Stomach (tissue), 9 donors: ENCODE data around the gene WNT3A. TPM values are rescaled to one million over a fixed set of nuclear protein-coding genes. Genes with fewer than 3 reads are reported as not detected.
A peak's percentile ranks its signal among the peaks of the same experiment; 100 is the strongest.

ENCODE experiments used
- DNase-seq, 2 donors: peaks; one replicate each; pipeline versions ENCODE4 v3.0.0 to v3.0.0-alpha.2; 2013 to 2019
- H3K27ac ChIP-seq, 5 donors: fragments of 200-600 bp in 4 of 5; sonication (generic) in 4 of 5; one replicate each; pipeline ENCODE4 v1.5.1; 2013 to 2019; ENCODE audit warnings: mild to moderate bottlenecking in 1 of 5, moderate library complexity in 1 of 5
- H3K27me3 ChIP-seq, 3 donors: fragments of 200-600 bp; sonication (generic); one replicate each; pipeline ENCODE4 v1.5.1; 2017 to 2019; ENCODE audit warnings: mixed run types in 1 of 3
- H3K36me3 ChIP-seq, 4 donors: fragments of 200-600 bp; sonication (generic); 1 replicate in 3 of 4; 2 replicates in 1 of 4; pipeline ENCODE4 v1.5.1; 2016 to 2019
- H3K4me1 ChIP-seq, 4 donors: fragments of 200-600 bp; sonication (generic); one replicate each; pipeline ENCODE4 v1.5.1; 2016 to 2019
- H3K4me3 ChIP-seq, 4 donors: fragments of 200-600 bp; sonication (generic) in 3 of 4; one replicate each; pipeline ENCODE4 v1.5.1; 2016 to 2019; ENCODE audit warnings: mild to moderate bottlenecking in 1 of 4
- H3K9me3 ChIP-seq, 4 donors: fragments of 200-600 bp; sonication (generic); one replicate each; pipeline ENCODE4 v1.5.1; 2016 to 2019
- EP300 ChIP-seq: sonication (generic); formaldehyde crosslinking; IDR thresholded peaks from one replicate; pipeline ENCODE4 v1.6.1; 2017; ENCODE audit warnings: antibody characterized with exemption
- POLR2A ChIP-seq, 4 donors: fragments of 450-650 bp; IDR thresholded peaks; one replicate each; pipeline ENCODE4 v1.6.1; 2016; ENCODE audit warnings: antibody characterized with exemption in 4 of 4, control low read depth in 2 of 4, mild to moderate bottlenecking in 1 of 4, moderate library complexity in 1 of 4
- POLR2AphosphoS5 ChIP-seq, 3 donors: sonication (generic); formaldehyde crosslinking; IDR thresholded peaks; one replicate each; pipeline ENCODE4 v1.6.1; 2016; ENCODE audit warnings: antibody characterized with exemption in 3 of 3
- WGBS, 5 donors: extraction: QIAGEN DNeasy Blood & Tissue Kit in 3 of 5; methylation state at CpG; one replicate each; pipeline versions ENCODE4 v1.1.5 to v1.1.7; 2013 to 2018; 5-methylcytosine and 5-hydroxymethylcytosine counted together
- intact Hi-C: fragments of 100-400 bp; cut with DNase I; formaldehyde crosslinking; loops from one replicate; pipeline ENCODE4 v1.15.1; 2023; ENCODE audit warnings: low total_unique reads
- polyA plus RNA-seq, 3 donors: library from polyadenylated mRNA; stranded (reverse); fragments of 200-250 nt; gene quantifications; one replicate each; pipeline ENCODE4 v1.2.3, GENCODE V29; 2013
- total RNA-seq, 5 donors: library from RNA; depleted of rRNA; stranded (reverse); fragments of >200 nt; gene quantifications; one replicate each; pipeline versions ENCODE4 v1.1.0 to v1.2.3, GENCODE V29; 2014 to 2016
- TF ChIP-seq, protein P1 (sequence below), 7 experiments: fragments of 450-650 bp in 4 of 7; fragments of 200-600 bp in 3 of 7; sonication (generic) in 3 of 7; IDR thresholded peaks; one replicate each; pipeline ENCODE4 v1.5.1; 2016 to 2019; ENCODE audit warnings: antibody characterized with exemption in 7 of 7, control low read depth in 2 of 7, mild to moderate bottlenecking in 1 of 7
- donor health status: healthy with polysubstance abuse.
- donor health status: Bipolar disorder and iron deficiency.
- donor health status: healthy.

The WNT3A gene
- total and polyA plus RNA-seq, 8 donors = 0.31 to 0.90 TPM; not detected in 6

DNA sequence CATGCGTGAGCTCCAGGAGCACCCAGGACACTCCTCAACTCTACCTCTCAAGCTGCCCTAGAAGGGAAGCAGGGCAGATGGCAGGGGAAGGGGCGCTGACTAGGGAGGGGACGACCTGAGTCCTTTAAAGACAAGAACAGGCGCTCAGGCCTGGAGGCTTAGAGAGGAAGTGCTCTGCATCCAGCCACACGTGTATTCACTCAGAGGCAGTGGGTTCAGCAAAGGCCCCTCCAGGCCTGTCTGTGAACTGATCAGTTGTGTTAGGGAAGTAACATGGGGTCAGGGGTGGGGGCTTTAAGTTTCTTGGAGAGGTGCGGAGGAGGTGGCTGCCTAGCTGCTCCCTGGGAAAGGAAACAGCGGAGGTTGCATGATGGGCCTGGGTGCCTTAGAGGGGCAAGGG is 38.6 kb downstream of the WNT3A start:
- whole genome bisulfite sequencing, 5 donors = 59 to 79% (median 66%) methylated on average over 7 of the region's 7 CpGs
- intact Hi-C loops = no loop called here
- peak overlapping the region in 1 of 5 donors; percentile 1 for H3K27ac ChIP-seq

DNA sequence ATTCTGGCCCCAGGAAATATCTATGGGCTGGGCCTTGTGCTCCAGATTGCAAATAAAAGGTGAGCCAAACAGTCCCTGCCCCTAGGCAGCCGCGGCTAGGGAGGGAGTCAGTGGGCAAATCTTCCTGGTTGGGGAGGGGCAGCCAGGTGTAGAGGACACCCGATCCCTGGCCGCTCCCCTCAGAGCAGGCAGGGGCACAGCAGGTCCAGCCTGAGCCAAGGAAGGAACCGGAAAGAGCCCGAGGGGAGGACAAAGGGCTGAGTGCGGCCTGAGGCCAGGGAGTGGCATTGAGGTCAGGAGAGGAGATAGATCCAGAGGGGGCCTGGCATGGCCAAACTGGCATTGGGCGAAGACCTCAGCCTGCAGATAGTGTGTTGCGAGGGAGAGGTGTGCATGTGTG is 39.1 kb downstream of the WNT3A start:
- 30 to 61% (median 35%) methylated on average over 7 to 9 of the region's 9 CpGs for WGBS, 5 donors
- H3K9me3 ChIP-seq = no peaks in the 10 kb centered on the region

More for the DNA sequence above, 38.6 kb downstream of the WNT3A start:
- TF ChIP-seq POLR2AphosphoS5 (IDR thresholded peaks at IDR 0.05) (no peak), POLR2A (IDR thresholded peaks at IDR 0.05) (no peak), EP300 (no peak)
- TF ChIP-seq, protein P1, sequence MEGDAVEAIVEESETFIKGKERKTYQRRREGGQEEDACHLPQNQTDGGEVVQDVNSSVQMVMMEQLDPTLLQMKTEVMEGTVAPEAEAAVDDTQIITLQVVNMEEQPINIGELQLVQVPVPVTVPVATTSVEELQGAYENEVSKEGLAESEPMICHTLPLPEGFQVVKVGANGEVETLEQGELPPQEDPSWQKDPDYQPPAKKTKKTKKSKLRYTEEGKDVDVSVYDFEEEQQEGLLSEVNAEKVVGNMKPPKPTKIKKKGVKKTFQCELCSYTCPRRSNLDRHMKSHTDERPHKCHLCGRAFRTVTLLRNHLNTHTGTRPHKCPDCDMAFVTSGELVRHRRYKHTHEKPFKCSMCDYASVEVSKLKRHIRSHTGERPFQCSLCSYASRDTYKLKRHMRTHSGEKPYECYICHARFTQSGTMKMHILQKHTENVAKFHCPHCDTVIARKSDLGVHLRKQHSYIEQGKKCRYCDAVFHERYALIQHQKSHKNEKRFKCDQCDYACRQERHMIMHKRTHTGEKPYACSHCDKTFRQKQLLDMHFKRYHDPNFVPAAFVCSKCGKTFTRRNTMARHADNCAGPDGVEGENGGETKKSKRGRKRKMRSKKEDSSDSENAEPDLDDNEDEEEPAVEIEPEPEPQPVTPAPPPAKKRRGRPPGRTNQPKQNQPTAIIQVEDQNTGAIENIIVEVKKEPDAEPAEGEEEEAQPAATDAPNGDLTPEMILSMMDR (IDR thresholded peaks at IDR 0.05) = no peak
- no peaks in the 10 kb centered on the region for H3K9me3 ChIP-seq
- H3K4me1 ChIP-seq = peaks cover 0 to 25% (median 9%) of the 10 kb centered on the region in 4 donors
- no peaks in the 10 kb centered on the region for H3K36me3 ChIP-seq
- peaks cover 0 to 22% (median 0%) of the 10 kb centered on the region in 3 donors for H3K27me3 ChIP-seq
- no peak for DNase-seq
- H3K4me3 ChIP-seq = no peak overlapping the region

DNA sequence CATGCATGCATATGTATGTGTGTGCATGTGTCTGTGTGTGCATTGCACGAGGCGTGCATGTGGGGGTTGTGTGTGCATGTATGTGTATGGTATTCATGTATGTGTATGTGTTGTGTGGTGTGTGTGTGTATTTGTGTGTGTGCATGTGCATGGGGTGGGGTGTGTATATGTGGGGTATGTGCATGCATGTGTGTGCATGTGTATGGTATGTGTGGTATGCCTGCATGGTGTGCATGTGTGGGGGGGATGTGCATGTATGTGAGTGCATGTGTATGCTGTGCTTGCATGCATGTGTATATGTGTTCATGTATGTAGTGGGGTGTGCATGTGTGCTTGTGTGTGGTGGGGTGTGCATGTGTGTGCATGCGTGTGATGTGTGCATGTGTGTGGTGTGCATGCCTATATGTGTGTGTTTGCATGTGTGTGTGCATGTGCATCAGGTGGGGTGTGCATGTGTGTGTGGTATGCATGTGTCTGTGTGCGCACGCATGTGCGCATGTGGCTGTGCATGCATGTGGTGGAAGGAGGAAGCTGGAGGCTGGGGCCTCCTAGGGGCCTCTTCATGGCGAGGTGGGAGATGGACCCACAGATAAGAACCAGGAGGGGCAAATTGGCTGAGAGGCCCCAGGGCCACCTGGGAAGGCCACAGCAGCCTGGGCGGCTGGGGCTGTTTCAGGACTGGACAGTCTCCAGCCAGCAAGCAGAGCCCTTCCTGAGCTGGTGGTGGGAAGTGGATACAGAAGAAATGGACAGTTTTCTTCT is 39.8 kb downstream of the WNT3A start:
- no peaks in the 10 kb centered on the region for H3K9me3 ChIP-seq
- no peak overlapping the region for H3K27ac ChIP-seq
- no peak for DNase-seq
- H3K4me1 ChIP-seq = peaks cover 0 to 25% (median 9%) of the 10 kb centered on the region in 4 donors
- TF ChIP-seq POLR2AphosphoS5 (IDR thresholded peaks at IDR 0.05) = no peak
- TF ChIP-seq, protein P1 (IDR thresholded peaks at IDR 0.05) = no peak
- TF ChIP-seq EP300 = no peak
- no peak for TF ChIP-seq POLR2A (IDR thresholded peaks at IDR 0.05)
- peaks cover 0 to 29% (median 0%) of the 10 kb centered on the region in 3 donors for H3K27me3 ChIP-seq
- WGBS, 5 donors = 88 to 92% (median 90%) methylated on average over 8 of the region's 8 CpGs
- no peak overlapping the region for H3K4me3 ChIP-seq
- no peaks in the 10 kb centered on the region for H3K36me3 ChIP-seq
- intact Hi-C loops = no loop called here

More for the DNA sequence above, 39.1 kb downstream of the WNT3A start:
- Histone ChIP-seq H3K4me3 (no peak overlapping the region), H3K27ac (no peak overlapping the region), H3K27me3 (peaks cover 0 to 25% (median 0%) of the 10 kb centered on the region in 3 donors), H3K36me3 (no peaks in the 10 kb centered on the region), H3K4me1 (peaks cover 0 to 25% (median 9%) of the 10 kb centered on the region in 4 donors)
- DNase-seq = peak in 1 of 2 donors; percentile 46
- intact Hi-C loops = no loop called here
- TF ChIP-seq EP300 = no peak
- TF ChIP-seq, protein P1 (IDR thresholded peaks at IDR 0.05) = no peak
- TF ChIP-seq POLR2A (IDR thresholded peaks at IDR 0.05) = no peak
- peak in 1 of 3 donors; percentile 22 for TF ChIP-seq POLR2AphosphoS5 (IDR thresholded peaks at IDR 0.05)

DNA sequence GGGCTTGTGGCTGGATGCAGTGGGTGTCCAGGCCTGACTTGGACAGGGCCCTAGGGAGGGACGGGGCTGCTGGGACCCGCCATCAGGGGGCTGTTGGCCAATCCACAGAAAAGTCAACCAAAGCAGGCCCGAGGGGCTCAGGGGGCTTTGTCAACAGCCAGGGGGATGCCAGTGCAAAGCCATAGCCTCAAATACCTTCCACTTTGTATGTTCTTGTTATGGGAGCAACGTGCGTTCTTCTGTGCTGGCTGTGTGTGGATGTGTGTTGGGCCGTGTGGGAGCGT is 40.3 kb downstream of the WNT3A start:
- TF ChIP-seq EP300 (no peak), POLR2A (IDR thresholded peaks at IDR 0.05) (no peak)
- WGBS, 5 donors = 84 to 95% (median 91%) methylated on average over 7 of the region's 7 CpGs
- peaks cover 0 to 29% (median 0%) of the 10 kb centered on the region in 3 donors for H3K27me3 ChIP-seq
- no peak overlapping the region for H3K27ac ChIP-seq
- H3K4me3 ChIP-seq = no peak overlapping the region
- H3K36me3 ChIP-seq = no peaks in the 10 kb centered on the region
- no peaks in the 10 kb centered on the region for H3K9me3 ChIP-seq
- no peak for DNase-seq
- intact Hi-C loops = no loop called here
- peaks cover 0 to 25% (median 9%) of the 10 kb centered on the region in 4 donors for H3K4me1 ChIP-seq

DNA sequence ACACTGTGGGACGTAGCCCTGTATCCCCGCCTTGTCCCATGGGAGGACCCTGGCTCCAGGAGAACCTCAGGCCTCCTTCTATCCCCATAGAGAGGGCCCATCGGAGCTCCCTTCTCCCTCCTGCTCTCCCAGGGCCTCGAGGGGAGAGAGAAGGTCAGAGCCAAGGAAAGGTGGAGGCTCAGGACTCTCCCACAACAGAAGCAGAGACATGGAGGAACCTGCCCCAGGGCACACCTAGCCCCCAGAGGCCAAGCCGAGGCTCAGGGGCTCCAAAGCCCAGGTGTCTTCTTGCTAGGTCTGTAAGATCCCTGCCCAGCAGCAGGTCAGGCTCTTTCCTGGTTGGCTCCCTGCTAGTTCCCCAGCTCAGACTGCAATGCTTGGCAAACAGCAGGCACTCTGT is 41.3 kb downstream of the WNT3A start:
- no peak overlapping the region for H3K27ac ChIP-seq
- no peak overlapping the region for H3K4me3 ChIP-seq
- peaks cover 0 to 24% (median 9%) of the 10 kb centered on the region in 4 donors for H3K4me1 ChIP-seq
- H3K9me3 ChIP-seq = no peaks in the 10 kb centered on the region
- DNase-seq = no peak
- H3K36me3 ChIP-seq = no peaks in the 10 kb centered on the region
- intact Hi-C loops = no loop called here
- peaks cover 0 to 37% (median 0%) of the 10 kb centered on the region in 3 donors for H3K27me3 ChIP-seq
- 69 to 89% (median 75%) methylated on average over 2 to 5 of the region's 5 CpGs for WGBS, 5 donors
- TF ChIP-seq EP300 (no peak), POLR2A (IDR thresholded peaks at IDR 0.05) (no peak), POLR2AphosphoS5 (IDR thresholded peaks at IDR 0.05) (no peak)
- TF ChIP-seq, protein P1 (IDR thresholded peaks at IDR 0.05) = no peak
